ENCODE data around the gene GCLM.
"Not testable (repeated sequence)": the region's sequence is repeated elsewhere in the genome, so short reads cannot be mapped to it uniquely, and the experiment has no call there.

The GCLM gene

GRCh38 chr1:93882269-93882668 lies 27.0 kb downstream of the GCLM start:
- no peak for DNase-seq

- DNase-seq = no peak
Observed at GRCh38 chr1:93880731-93881130, 28.5 kb downstream of the GCLM start.

GRCh38 chr1:93878889-93879586 lies 30.2 kb downstream of the GCLM start, which contains the start of gene DNTTIP2:
Gene DNTTIP2 (minus strand): TSS chr1:93879206. CDS start chr1:93879148, 58 bp downstream.
- DNase-seq = peak; percentile 60

GRCh38 chr1:93878501-93878888 lies 30.7 kb downstream of the GCLM start:
- peak; percentile 12 for DNase-seq

- DNase-seq = no peak
Observed at GRCh38 chr1:93877529-93877928, 31.7 kb downstream of the GCLM start.

GRCh38 chr1:93876244-93876643 lies 33.0 kb downstream of the GCLM start:
- no peak for DNase-seq

- no peak for DNase-seq
Observed at GRCh38 chr1:93874025-93874651, 35.1 kb downstream of the GCLM start.

GRCh38 chr1:93871366-93871765 lies 37.9 kb downstream of the GCLM start:
- no peak for DNase-seq

- no peak for DNase-seq
Observed at GRCh38 chr1:93869653-93870052, 39.6 kb downstream of the GCLM start.

- DNase-seq = not testable (repeated sequence)
Observed at GRCh38 chr1:93868492-93868891, 40.7 kb downstream of the GCLM start.

- DNase-seq = no peak
Observed at GRCh38 chr1:93865253-93865652, 44.0 kb downstream of the GCLM start.

- no peak for DNase-seq
Observed at GRCh38 chr1:93864175-93864574, 45.1 kb downstream of the GCLM start.

GRCh38 chr1:93857653-93858052 lies 51.6 kb downstream of the GCLM start:
- not testable (repeated sequence) for DNase-seq

GRCh38 chr1:93855983-93856382 lies 53.2 kb downstream of the GCLM start:
- DNase-seq = not testable (repeated sequence)

GRCh38 chr1:93853940-93854339 lies 55.3 kb downstream of the GCLM start:
- no peak for DNase-seq

GRCh38 chr1:93851878-93852277 lies 57.4 kb downstream of the GCLM start:
- DNase-seq = no peak

- no peak for DNase-seq
Observed at GRCh38 chr1:93851327-93851712, 57.9 kb downstream of the GCLM start.

- DNase-seq = not testable (repeated sequence)
Observed at GRCh38 chr1:93850687-93851326, 58.4 kb downstream of the GCLM start.

GRCh38 chr1:93848350-93848883 lies 60.8 kb downstream of the GCLM start:
- DNase-seq = no peak

GRCh38 chr1:93847811-93848288 lies 61.4 kb downstream of the GCLM start:
- DNase-seq = peak; percentile 47

- DNase-seq = peak; percentile 67
Observed at GRCh38 chr1:93846992-93847810, 62.0 kb downstream of the GCLM start.

- DNase-seq = peak; percentile 74
Observed at GRCh38 chr1:93846206-93846991, 62.8 kb downstream of the GCLM start.
